Measurements from ENCODE around the gene SHCBP1.

The SHCBP1 gene

GRCh38 chr16:46614006-46614405, 7.2 kb downstream of the SHCBP1 start:
- no peak for DNase-seq

- no peak for DNase-seq
Measured at GRCh38 chr16:46613352-46613751, 7.8 kb downstream of the SHCBP1 start.

- no peak for DNase-seq
Measured at GRCh38 chr16:46612121-46612520, 9.1 kb downstream of the SHCBP1 start.

- no peak for DNase-seq
Measured at GRCh38 chr16:46607529-46607928, 13.7 kb downstream of the SHCBP1 start.

GRCh38 chr16:46606231-46606630, 14.9 kb downstream of the SHCBP1 start:
- DNase-seq, result no peak

GRCh38 chr16:46591257-46591656, 29.9 kb downstream of the SHCBP1 start:
- DNase-seq, result no peak

- DNase-seq, result no peak
Measured at GRCh38 chr16:46586011-46586577, 35.1 kb downstream of the SHCBP1 start.

- DNase-seq, result no peak
Measured at GRCh38 chr16:46583036-46583435, 38.1 kb downstream of the SHCBP1 start.

- no peak for DNase-seq
Measured at GRCh38 chr16:46582313-46582712, 38.9 kb downstream of the SHCBP1 start.

GRCh38 chr16:46577988-46578579, 43.1 kb downstream of the SHCBP1 start:
- DNase-seq, result no peak

- no peak for DNase-seq
Measured at GRCh38 chr16:46573834-46574159, 47.4 kb downstream of the SHCBP1 start.

- DNase-seq, result no peak
Measured at GRCh38 chr16:46573008-46573833, 48.0 kb downstream of the SHCBP1 start.

- DNase-seq, result no peak
Measured at GRCh38 chr16:46569231-46569735, 51.9 kb downstream of the SHCBP1 start.

GRCh38 chr16:46568472-46569230, 52.5 kb downstream of the SHCBP1 start:
- DNase-seq, result no peak

GRCh38 chr16:46562979-46563378, 58.2 kb downstream of the SHCBP1 start:
- no peak for DNase-seq

- no peak for DNase-seq
Measured at GRCh38 chr16:46558018-46558417, 63.2 kb downstream of the SHCBP1 start.

- no peak for DNase-seq
Measured at GRCh38 chr16:46555951-46556350, 65.2 kb downstream of the SHCBP1 start.

GRCh38 chr16:46554435-46554834, 66.7 kb downstream of the SHCBP1 start:
- peak; percentile 53 for DNase-seq

- DNase-seq, result no peak
Measured at GRCh38 chr16:46549477-46549876, 71.7 kb downstream of the SHCBP1 start.
